ENCODE results near the gene CDK2. TPM values are rescaled to one million over a fixed set of nuclear protein-coding genes. Genes with fewer than 3 reads are reported as not detected.
A peak's percentile ranks its signal among the peaks of the same experiment; 100 is the strongest.
"Not testable (repeated sequence)": the region's sequence is repeated elsewhere in the genome, so short reads cannot be mapped to it uniquely, and the experiment has no call there.

Gene CDK2
- total and polyA plus RNA-seq, 9 of the 15 experiments (the other 6 are each of a cell fraction or from before 2014, with no cell fraction given), result 17.4 to 213 (median 109) TPM

- peaks cover 89% of the 10 kb centered on the region for H3K79me2 ChIP-seq (ENCODE audit: control insufficient read depth, insufficient read depth, low read length)
- H4K20me1 ChIP-seq (replicated peaks; ENCODE audit: control insufficient read depth, insufficient read depth, low read length); POLR2A ChIA-PET; H3K9me1 ChIP-seq (ENCODE audit: control insufficient read depth, insufficient read depth, low read length); DNase-seq (ENCODE audit: extremely low read depth in 1 of 4, low spot score in 3 of 4); H3K4me1 ChIP-seq (replicated peaks in 1 of 2; ENCODE audit: control insufficient read depth in 2 of 2, insufficient read depth in 2 of 2, low read length in 2 of 2); H2AFZ ChIP-seq (ENCODE audit: low read depth, low read length); FAIRE-seq; BruUV-seq (replicated peaks); H3K27ac ChIP-seq (ENCODE audit: extremely low read depth, low read depth, low read length); H3K27me3 ChIP-seq (ENCODE audit: control insufficient read depth in 2 of 2, insufficient read depth in 2 of 2, low read length in 2 of 2); intact Hi-C loops (cut with micrococcal nuclease); H3K4me2 ChIP-seq (ENCODE audit: insufficient read depth, low read length); ATAC-seq; H3K4me3 ChIP-seq; in situ Hi-C loops (cut with MboI); CTCF ChIA-PET (ENCODE audit: low intra/inter-chr PET ratio); H3K9me3 ChIP-seq (replicated peaks; ENCODE audit: control insufficient read depth, insufficient read depth, low read depth, low read length); H3K9ac ChIP-seq (ENCODE audit: insufficient read depth in 1 of 2, low read depth in 2 of 2, low read length in 2 of 2); TF ChIP-seq ATF3 (CRISPR knock-in tag; conservative IDR thresholded peaks at IDR 0.05); CEBPG (tag; conservative IDR thresholded peaks at IDR 0.05 in 1 of 2, IDR thresholded peaks at IDR 0.05 in 1 of 2): not testable (repeated sequence)
- peaks cover 47% of the 10 kb centered on the region for H3K36me3 ChIP-seq (ENCODE audit: control insufficient read depth, insufficient read depth, low read length)
- TF ChIP-seq ATF3 (IDR thresholded peaks at IDR 0.05) (peak; percentile 29; the same call in 1 of the 2 replicates), CEBPG (CRISPR knock-in tag; IDR thresholded peaks at IDR 0.05) (peak; percentile 16; the same call in 1 of the 2 replicates), LCOR (CRISPR knock-in tag; IDR thresholded peaks at IDR 0.05) (0 out of 2 replicates have a peak, but pooled peaks have one; percentile 19), ZBTB33 (CRISPR knock-in tag; IDR thresholded peaks at IDR 0.05) (peak; percentile 42; the same call in 1 of the 2 replicates)
- 75% methylated on average over 9 of the region's 9 CpGs for WGBS (ENCODE audit: insufficient coverage, low coverage, missing lambda C conversion rate)
Measured at GRCh38 chr12:55923648-55924047, 43.0 kb upstream of the CDK2 start.
